ENCODE measurements around the gene TTLL5.

The TTLL5 gene

DNA sequence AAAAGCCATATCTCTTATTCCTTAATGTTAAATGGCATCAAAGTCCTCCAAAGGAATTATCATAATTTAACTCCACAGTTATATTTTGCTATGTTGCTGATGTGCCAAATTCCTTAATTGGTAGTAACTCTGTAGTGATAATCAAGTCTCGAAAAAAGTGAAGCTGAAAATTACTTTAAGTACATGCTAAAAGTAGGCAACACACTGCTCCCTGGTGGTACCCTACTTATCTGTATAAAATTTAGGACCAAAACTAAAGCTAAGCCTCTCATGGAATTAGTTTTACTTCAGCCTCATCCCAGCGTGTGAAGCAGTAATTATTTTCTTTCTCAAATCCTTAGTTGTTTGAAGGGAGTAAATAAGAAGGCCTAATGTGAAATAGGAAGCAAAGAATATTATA lies 132.8 kb downstream of the TTLL5 start:
- TF ChIP-seq GABPA (IDR thresholded peaks at IDR 0.05; ENCODE audit: low read depth): no peak
- TF ChIP-seq, protein P1, sequence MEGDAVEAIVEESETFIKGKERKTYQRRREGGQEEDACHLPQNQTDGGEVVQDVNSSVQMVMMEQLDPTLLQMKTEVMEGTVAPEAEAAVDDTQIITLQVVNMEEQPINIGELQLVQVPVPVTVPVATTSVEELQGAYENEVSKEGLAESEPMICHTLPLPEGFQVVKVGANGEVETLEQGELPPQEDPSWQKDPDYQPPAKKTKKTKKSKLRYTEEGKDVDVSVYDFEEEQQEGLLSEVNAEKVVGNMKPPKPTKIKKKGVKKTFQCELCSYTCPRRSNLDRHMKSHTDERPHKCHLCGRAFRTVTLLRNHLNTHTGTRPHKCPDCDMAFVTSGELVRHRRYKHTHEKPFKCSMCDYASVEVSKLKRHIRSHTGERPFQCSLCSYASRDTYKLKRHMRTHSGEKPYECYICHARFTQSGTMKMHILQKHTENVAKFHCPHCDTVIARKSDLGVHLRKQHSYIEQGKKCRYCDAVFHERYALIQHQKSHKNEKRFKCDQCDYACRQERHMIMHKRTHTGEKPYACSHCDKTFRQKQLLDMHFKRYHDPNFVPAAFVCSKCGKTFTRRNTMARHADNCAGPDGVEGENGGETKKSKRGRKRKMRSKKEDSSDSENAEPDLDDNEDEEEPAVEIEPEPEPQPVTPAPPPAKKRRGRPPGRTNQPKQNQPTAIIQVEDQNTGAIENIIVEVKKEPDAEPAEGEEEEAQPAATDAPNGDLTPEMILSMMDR (IDR thresholded peaks at IDR 0.05; ENCODE audit: insufficient read depth, low read length): no peak
- TF ChIP-seq SPI1 (IDR thresholded peaks at IDR 0.05; ENCODE audit: borderline replicate concordance, low read depth): no peak
- TF ChIP-seq POLR2AphosphoS5 (IDR thresholded peaks at IDR 0.05; ENCODE audit: low read depth): no peak
- TF ChIP-seq, protein P2, sequence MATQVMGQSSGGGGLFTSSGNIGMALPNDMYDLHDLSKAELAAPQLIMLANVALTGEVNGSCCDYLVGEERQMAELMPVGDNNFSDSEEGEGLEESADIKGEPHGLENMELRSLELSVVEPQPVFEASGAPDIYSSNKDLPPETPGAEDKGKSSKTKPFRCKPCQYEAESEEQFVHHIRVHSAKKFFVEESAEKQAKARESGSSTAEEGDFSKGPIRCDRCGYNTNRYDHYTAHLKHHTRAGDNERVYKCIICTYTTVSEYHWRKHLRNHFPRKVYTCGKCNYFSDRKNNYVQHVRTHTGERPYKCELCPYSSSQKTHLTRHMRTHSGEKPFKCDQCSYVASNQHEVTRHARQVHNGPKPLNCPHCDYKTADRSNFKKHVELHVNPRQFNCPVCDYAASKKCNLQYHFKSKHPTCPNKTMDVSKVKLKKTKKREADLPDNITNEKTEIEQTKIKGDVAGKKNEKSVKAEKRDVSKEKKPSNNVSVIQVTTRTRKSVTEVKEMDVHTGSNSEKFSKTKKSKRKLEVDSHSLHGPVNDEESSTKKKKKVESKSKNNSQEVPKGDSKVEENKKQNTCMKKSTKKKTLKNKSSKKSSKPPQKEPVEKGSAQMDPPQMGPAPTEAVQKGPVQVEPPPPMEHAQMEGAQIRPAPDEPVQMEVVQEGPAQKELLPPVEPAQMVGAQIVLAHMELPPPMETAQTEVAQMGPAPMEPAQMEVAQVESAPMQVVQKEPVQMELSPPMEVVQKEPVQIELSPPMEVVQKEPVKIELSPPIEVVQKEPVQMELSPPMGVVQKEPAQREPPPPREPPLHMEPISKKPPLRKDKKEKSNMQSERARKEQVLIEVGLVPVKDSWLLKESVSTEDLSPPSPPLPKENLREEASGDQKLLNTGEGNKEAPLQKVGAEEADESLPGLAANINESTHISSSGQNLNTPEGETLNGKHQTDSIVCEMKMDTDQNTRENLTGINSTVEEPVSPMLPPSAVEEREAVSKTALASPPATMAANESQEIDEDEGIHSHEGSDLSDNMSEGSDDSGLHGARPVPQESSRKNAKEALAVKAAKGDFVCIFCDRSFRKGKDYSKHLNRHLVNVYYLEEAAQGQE (IDR thresholded peaks at IDR 0.05; ENCODE audit: insufficient replicate concordance, low read depth): no peak
- H3K27me3 ChIP-seq (ENCODE audit: insufficient read depth, poor library complexity, severe bottlenecking): no peaks in the 10 kb centered on the region
- no peak for DNase-seq (ENCODE audit: low read depth in 1 of 2, low spot score in 1 of 2)
- no peak overlapping the region for H3K27ac ChIP-seq (replicated peaks)
- no peak overlapping the region for H3K4me3 ChIP-seq (replicated peaks; ENCODE audit: insufficient read depth, low read length)

DNA sequence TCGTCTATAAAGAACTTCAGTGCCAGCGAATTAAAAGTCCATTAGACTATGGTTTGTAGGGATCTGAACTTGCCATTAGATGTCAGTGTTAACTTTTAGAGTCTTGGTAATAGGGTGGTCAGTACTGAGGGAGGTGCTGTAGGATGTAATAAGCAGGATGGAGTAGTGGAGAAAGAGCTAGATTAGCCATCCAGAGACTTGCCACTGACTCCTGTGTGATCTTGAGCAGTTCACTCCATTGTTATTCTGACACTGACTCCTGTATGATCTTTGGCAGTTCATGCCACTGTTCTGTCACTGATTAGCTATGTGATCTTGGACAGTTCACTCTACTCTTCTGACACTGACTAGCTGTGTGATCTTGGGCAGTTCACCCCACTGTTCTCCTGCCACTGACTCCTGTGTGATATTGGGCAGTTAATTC lies 133.6 kb downstream of the TTLL5 start:
- Histone ChIP-seq H3K4me3 (replicated peaks; ENCODE audit: insufficient read depth, low read length) (no peak overlapping the region), H3K27me3 (ENCODE audit: insufficient read depth, poor library complexity, severe bottlenecking) (no peaks in the 10 kb centered on the region), H3K27ac (replicated peaks) (no peak overlapping the region)
- no peak for DNase-seq (ENCODE audit: low read depth in 1 of 2, low spot score in 1 of 2)
- TF ChIP-seq GABPA (IDR thresholded peaks at IDR 0.05; ENCODE audit: low read depth) (no peak), POLR2AphosphoS5 (IDR thresholded peaks at IDR 0.05; ENCODE audit: low read depth) (no peak), SPI1 (IDR thresholded peaks at IDR 0.05; ENCODE audit: borderline replicate concordance, low read depth) (no peak)
- TF ChIP-seq, protein P1 (IDR thresholded peaks at IDR 0.05; ENCODE audit: insufficient read depth, low read length): no peak
- TF ChIP-seq, protein P2 (IDR thresholded peaks at IDR 0.05; ENCODE audit: insufficient replicate concordance, low read depth): no peak

- no peak for DNase-seq (ENCODE audit: low read depth in 1 of 2, low spot score in 1 of 2)
- Histone ChIP-seq H3K4me3 (replicated peaks; ENCODE audit: insufficient read depth, low read length) (no peak overlapping the region), H3K27ac (replicated peaks) (no peak overlapping the region), H3K27me3 (ENCODE audit: insufficient read depth, poor library complexity, severe bottlenecking) (no peaks in the 10 kb centered on the region)
- no peak for TF ChIP-seq SPI1 (IDR thresholded peaks at IDR 0.05; ENCODE audit: borderline replicate concordance, low read depth)
- TF ChIP-seq, protein P1 (IDR thresholded peaks at IDR 0.05; ENCODE audit: insufficient read depth, low read length): no peak
- no peak for TF ChIP-seq GABPA (IDR thresholded peaks at IDR 0.05; ENCODE audit: low read depth)
- TF ChIP-seq, protein P2 (IDR thresholded peaks at IDR 0.05; ENCODE audit: insufficient replicate concordance, low read depth): no peak
- TF ChIP-seq POLR2AphosphoS5 (IDR thresholded peaks at IDR 0.05; ENCODE audit: low read depth): no peak
These were observed 139.7 kb downstream of the TTLL5 start for GRCh38 chr14:75800792-75801191.
